K562 (cell line): Measurements from ENCODE around the gene C10orf71. TPM values are rescaled to one million over a fixed set of nuclear protein-coding genes. Genes with fewer than 3 reads are reported as not detected.

Experiments used
- CBFA2T3 ChIP-seq: fragments of 450-650 bp; IDR thresholded peaks from 2 replicates; pipeline ENCODE4 v1.6.1; 2017
- CREM ChIP-seq: IDR thresholded peaks from 2 replicates; pipeline ENCODE4 v1.6.1; 2014; ENCODE audit warnings: antibody characterized with exemption, low read depth
- E2F8 ChIP-seq: fragments of 450-650 bp; IDR thresholded peaks from 2 replicates; pipeline ENCODE4 v1.7.1; 2018; ENCODE audit warnings: mild to moderate bottlenecking, low read depth; ENCODE audit not compliant: partially characterized antibody
- EHMT2 ChIP-seq: fragments of 450-650 bp; IDR thresholded peaks from 2 replicates; pipeline ENCODE4 v1.6.1; 2018; ENCODE audit warnings: antibody characterized with exemption
- HCFC1 ChIP-seq: IDR thresholded peaks from 2 replicates; pipeline ENCODE4 v1.6.1; 2012; ENCODE audit warnings: low read depth, low read length, improper control_type of control experiment
- MAFG ChIP-seq: fragments of 450-650 bp; conservative IDR thresholded peaks from 2 replicates; pipeline ENCODE4 v1.6.1; 2016; ENCODE audit warnings: missing genetic modification characterization, missing compliant biosample characterization
- RFX5 ChIP-seq: IDR thresholded peaks from 2 replicates; pipeline ENCODE4 v1.6.1; 2011; ENCODE audit warnings: low read depth, mild to moderate bottlenecking, improper control_type of control experiment, low read length
- SMARCB1 ChIP-seq: IDR thresholded peaks from 2 replicates; pipeline ENCODE4 v1.6.1; 2011; ENCODE audit warnings: improper control_type of control experiment, low read depth; ENCODE audit not compliant: insufficient read length
- THRAP3 ChIP-seq: fragments of 450-650 bp; IDR thresholded peaks from 2 replicates; pipeline ENCODE4 v1.6.1; 2016; ENCODE audit warnings: mild to moderate bottlenecking, inconsistent platforms, borderline replicate concordance
- ZBTB8A ChIP-seq: fragments of 450-650 bp; IDR thresholded peaks from 2 replicates; pipeline ENCODE4 v1.6.1; 2018; ENCODE audit warnings: mild to moderate bottlenecking, moderate library complexity; ENCODE audit not compliant: partially characterized antibody
- ZC3H8 ChIP-seq: fragments of 450-650 bp; IDR thresholded peaks from 2 replicates; pipeline ENCODE4 v1.6.1; 2017
- polyA plus RNA-seq, 8 experiments: library from polyadenylated mRNA; depleted of rRNA in 4 of 8; stranded (reverse) in 5 of 8; unstranded in 3 of 8; fragments of >200 nt; fragmentation: Nextera tagmentation in 2 of 8; fragmentation: Illumina TruSeq in 1 of 8; extraction: Ambion mirVana in 2 of 8; extraction: Trizol in 1 of 8; gene quantifications; 2 replicates each; pipeline versions ENCODE4 v1.2.1 to v1.2.3, GENCODE V29; 2011 to 2014; ENCODE audit warnings: inconsistent platforms in 1 of 8, missing spikeins in 1 of 8
- total RNA-seq, 7 experiments: library from RNA; depleted of rRNA in 6 of 7; stranded (reverse); fragments of >200 nt in 6 of 7; fragmentation: Illumina TruSeq in 2 of 7; extraction: Trizol in 2 of 7; gene quantifications; 2 replicates each; pipeline versions ENCODE4 v1.2.1 to v1.2.3, GENCODE V29; 2011 to 2021; ENCODE audit warnings: low replicate concordance in 1 of 7

The C10orf71 gene
- total and polyA plus RNA-seq, 9 of the 15 experiments (the other 6 are each of a cell fraction or from before 2014, with no cell fraction given): 0.06 to 4.5 (median 1.3) TPM

- TF ChIP-seq EHMT2 (peak; percentile 70), CBFA2T3 (0 out of 2 replicates have a peak, but pooled peaks have one; percentile 17), RFX5 (no peak), ZC3H8 (no peak), MAFG (peak; percentile 56), HCFC1 (no peak), CREM (no peak), SMARCB1 (no peak), E2F8 (peak; percentile 85), THRAP3 (no peak), ZBTB8A (no peak)
Measured at GRCh38 chr10:49260644-49261296, 38.2 kb upstream of the C10orf71 start (continued).
